DND-41 (cell line): ENCODE measurements around the gene SIX2.

ENCODE experiments used
- EZH2 ChIP-seq: IDR thresholded peaks from 3 replicates; pipeline ENCODE4 v1.6.1; 2012; ENCODE audit warnings: borderline replicate concordance, low read depth, mild to moderate bottlenecking, moderate library complexity, low read length, inconsistent platforms; ENCODE audit not compliant: severe bottlenecking
- TF ChIP-seq, protein P1 (sequence below): IDR thresholded peaks from 2 replicates; pipeline ENCODE4 v1.5.1; 2012; ENCODE audit warnings: borderline replicate concordance, low read length, moderate library complexity, mild to moderate bottlenecking; ENCODE audit not compliant: poor library complexity, severe bottlenecking; ENCODE audit errors: extremely low read depth

DNA sequence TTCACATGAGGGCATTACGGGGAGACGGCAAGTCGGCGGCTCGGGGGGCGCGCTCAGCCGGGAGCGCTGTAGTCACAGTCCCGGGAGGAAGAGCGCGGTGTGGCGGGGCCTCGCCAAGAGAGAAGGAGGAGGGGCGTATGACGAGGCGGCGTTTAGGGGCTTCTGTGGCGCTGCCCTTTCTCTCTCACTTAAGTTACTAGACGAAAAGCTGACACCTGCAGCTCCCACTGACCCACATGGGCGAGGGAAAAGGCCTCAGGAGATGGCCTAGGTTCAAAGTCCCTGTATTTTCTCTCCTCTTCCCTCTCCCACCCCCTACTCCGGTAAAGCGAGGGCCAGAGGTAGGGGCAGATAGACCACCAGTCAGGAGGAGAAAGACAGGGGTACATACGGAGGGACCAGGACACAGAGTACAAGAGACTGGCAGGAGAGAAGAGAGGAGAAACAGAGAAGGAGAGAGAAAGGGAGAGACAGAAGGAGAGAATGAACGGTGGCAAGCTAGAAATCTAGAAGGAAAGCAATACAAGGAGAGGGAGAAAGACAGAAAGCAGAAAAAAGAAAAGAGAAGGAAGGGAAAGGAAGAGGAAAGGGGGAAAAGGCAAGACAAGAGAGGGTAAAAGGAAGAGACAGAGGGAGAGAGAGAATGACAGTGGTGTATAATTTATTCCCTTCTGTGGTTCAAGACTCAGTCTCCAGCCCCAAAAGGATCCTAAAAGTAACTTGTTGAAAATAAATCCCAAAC lies 3.8 kb downstream of the SIX2 start:
- TF ChIP-seq, protein P1, sequence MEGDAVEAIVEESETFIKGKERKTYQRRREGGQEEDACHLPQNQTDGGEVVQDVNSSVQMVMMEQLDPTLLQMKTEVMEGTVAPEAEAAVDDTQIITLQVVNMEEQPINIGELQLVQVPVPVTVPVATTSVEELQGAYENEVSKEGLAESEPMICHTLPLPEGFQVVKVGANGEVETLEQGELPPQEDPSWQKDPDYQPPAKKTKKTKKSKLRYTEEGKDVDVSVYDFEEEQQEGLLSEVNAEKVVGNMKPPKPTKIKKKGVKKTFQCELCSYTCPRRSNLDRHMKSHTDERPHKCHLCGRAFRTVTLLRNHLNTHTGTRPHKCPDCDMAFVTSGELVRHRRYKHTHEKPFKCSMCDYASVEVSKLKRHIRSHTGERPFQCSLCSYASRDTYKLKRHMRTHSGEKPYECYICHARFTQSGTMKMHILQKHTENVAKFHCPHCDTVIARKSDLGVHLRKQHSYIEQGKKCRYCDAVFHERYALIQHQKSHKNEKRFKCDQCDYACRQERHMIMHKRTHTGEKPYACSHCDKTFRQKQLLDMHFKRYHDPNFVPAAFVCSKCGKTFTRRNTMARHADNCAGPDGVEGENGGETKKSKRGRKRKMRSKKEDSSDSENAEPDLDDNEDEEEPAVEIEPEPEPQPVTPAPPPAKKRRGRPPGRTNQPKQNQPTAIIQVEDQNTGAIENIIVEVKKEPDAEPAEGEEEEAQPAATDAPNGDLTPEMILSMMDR = no peak
- TF ChIP-seq EZH2 = no peak
